NCI-H187 (cell line): ENCODE results near the gene PTMS.

ENCODE experiments used
- DNase-seq, 2 experiments: peaks; one replicate each; lab custom pipeline; 2025; lab: John Stamatoyannopoulos, UW

Gene PTMS

DNA sequence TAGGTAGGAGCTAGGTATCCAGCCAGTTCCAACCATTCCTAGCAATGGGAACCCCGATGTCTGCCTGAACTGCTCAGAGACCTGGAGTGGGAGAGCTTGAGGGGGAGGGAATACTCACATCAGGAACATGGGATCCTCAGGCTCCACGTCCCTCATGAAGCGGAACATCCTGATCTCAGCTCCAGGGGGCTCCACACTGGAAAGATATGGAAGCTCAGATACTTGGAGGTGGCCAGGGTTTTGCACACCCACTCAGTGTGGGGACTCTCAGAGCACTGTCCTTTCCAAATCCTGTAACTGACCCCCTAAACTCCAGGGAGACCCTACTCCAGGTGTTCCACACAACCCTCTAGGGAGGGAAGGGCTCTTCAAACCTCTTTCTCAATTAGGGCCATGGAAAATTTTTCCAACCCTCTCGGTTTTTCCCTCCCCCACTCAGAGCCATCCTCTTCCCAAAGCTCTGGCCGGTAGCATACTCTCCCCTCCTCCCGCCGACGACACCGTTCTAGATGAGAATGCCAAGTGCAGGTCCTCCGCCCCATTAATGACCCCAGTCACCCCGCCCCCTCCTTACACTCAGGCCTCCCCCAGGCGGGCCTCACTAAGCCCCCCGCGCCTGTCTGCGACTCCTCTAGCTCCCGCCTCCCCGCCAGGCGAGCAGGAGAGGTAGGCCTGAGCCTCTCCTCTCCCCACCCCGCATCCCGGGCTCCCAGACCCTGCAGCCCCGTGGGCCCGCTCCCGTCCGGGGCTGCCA lies 13.8 kb upstream of the PTMS start:
- no peak for DNase-seq

DNA sequence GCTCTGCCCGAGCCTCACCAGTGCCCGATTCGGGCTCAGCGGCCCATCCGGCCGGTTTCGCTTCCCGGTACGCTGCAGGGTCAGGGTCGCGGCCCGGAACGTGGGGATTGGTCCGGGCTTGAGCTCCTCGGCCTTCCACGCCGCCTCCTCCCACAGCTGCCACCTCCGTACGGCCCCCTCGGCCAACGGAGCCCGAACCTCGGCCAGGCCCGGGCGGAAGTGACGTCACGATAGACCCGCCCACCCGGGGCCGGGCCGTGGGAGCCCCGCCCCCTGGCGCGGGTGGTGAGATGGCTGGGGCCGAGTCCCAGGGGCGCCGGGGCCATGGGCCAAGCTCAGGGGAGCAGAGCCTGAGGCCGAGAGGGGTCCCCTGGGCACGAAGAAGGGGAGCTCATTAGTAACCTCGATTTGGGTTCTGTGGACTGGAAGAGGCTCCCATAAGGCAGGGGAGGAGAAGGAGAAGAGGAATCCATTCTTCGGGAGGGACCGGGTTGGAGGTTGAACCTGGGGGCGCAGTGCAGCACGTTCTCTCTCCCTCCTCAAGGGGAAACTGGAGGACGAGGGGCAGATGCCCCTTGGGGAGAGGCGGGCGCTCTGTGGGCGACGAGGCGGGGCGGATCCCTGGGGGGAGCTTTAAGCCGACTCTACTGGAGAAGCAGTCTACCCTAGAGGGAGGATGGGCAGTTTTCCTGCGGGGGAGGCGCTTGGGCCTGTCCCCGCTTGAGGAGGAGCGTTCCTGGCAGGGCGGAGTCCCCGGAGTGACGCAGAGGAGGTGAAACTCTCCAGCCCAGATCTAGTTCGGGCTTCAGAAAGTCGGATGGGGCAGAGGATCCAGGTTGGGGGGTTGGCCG lies 13.0 kb upstream of the PTMS start, which contains the start of gene MLF2:
TSS of gene MLF2 (minus strand) at position 221 of the 851 bp plus-strand sequence. CDS start 807 bp downstream, outside the sequence.
- DNase-seq: peak; percentile 90 to 95

DNA sequence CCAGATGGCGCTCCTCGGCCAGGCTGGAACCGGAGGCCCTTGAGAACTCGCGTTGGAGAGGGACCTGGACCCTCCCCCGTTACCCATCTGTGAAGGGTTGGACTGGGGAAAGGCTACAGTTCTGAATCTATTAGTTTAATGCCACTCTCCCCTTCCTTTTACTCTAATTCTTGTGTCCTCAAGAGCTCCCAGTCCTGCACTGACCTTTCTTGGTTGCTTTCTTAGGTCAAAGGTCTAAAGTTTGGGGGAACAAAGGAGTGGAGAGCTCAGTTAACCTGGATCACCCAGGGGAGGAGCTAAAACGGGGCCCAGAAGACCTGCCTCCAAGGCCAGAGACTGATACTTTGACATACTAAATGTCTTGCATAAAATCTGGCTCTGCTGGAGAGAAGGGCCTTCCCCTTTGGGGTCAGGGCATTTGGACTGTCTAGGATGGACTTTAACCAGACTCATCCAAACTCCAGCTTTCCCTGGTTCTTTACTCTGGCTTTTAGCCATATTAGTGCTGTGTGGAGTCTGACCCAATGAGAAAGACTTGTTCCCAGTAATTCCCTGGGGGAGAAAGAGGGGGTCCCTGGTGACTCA lies 12.3 kb upstream of the PTMS start:
- no peak for DNase-seq

DNA sequence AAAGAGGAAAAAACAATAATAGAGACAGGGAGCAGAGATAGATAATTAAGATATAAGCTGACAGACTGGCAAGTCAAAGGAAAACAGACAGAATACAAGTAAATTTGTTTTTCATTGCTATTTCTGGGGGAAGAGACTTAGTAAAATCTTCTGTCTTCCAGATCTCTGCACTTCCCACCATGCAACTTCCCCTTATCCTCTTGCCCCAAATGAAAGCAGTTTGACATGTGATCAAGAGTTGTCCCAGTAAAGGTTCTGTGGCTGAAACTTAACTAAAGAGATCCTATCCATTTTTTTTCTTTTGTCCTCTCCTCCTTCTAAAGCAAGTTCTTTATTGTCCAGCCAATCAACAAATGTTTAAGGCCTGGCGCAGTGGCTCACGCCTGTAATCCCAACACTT lies 11.8 kb upstream of the PTMS start:
- DNase-seq: no peak

DNA sequence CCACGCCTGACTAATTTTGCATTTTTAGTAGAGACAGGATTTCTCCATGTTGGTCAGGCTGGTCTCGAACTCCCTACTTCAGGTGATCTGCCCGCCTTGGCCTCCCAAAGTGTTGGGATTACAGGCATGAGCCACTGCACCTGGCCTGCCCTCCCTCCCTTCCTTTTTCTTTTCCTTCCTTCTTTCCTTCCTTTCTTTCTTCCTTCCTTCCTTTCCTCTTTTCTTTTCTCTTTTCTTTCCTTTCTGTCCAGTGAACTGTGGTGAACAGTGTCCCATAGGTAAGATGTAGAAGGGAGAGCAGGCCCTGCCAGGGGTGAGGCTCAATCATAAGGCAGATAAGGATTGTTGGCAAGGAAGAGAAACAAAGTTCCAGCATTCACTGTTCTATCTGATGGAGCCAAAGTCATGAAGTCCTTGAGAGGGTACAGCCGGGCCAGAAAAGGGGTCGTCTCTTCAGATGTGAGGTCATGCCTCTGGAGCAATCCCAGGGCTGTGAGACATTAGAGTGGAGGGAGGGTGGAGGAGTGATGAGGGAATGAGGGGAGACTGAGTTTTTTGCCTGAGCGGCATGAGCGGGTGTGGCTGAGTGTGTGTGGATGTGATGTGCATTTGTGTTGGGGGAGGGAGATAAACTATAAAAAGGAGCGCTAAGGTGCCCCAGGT lies 9.0 kb upstream of the PTMS start:
- no peak for DNase-seq

DNA sequence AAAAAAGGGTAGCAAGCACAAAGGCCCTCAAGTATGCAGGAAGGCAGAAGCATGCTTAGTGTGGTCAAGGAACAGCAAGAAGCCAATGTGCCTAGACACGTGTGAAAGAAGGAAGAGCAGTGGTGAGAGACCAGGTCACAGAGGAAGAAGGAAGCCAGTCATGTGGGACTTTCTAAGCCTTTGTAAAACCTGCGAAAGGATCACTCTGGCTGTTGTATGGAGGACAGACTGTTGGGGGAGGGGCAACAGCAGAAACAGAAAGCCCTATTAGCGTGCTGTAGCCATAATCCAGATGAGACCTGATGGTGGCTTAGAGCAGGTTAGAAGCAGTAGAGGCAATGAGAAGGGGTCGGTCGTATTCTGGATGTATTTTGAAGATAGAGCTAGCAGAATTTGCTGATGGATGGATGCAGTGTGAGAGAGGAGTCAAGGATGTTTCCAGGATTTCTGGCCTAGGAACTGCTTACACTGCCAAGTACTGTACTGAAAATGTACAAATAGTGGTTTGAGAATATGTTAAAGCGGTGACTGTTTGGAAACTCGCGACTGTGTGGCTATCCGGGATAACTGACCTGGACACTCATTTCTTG lies 7.6 kb upstream of the PTMS start:
- DNase-seq: no peak

DNA sequence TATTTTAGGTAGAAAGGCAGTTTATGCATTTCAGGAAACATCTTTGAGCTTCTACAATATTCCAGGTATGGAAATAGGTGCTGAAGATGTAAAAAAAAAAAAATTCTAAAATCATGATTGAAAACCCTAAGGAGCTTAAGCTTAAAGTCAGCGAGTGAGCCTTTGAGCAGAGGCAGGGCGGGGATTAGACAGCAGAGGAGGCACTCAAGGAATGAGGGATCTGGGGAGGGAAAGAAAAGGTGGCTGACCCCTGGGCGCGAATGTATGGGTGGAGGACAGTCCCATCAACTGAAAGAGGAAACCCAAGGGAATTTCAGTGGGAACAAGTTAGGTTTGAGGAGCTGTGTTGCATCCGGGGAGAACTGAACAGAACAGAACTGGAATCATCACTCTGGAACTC lies 6.4 kb upstream of the PTMS start:
- DNase-seq: no peak

DNA sequence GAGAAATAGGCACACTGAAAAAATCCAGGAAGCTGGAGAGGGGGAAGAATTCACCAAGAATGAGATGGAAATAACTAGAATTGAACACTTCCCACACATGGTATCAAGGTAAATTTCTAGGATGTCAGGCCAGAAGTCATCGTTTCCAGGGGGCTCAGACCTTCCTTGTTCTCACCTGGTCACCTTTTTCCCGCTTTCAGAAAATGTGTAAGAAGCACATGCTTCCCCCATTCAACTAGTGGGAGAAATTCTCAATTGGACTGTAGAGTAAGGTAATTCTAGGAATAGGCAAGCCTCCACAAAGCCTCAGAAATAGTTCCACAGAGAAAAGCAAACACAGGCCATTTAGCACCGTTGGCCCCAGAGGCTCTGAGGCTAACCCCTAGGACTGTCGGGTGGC lies 2.8 kb upstream of the PTMS start:
- no peak for DNase-seq

DNA sequence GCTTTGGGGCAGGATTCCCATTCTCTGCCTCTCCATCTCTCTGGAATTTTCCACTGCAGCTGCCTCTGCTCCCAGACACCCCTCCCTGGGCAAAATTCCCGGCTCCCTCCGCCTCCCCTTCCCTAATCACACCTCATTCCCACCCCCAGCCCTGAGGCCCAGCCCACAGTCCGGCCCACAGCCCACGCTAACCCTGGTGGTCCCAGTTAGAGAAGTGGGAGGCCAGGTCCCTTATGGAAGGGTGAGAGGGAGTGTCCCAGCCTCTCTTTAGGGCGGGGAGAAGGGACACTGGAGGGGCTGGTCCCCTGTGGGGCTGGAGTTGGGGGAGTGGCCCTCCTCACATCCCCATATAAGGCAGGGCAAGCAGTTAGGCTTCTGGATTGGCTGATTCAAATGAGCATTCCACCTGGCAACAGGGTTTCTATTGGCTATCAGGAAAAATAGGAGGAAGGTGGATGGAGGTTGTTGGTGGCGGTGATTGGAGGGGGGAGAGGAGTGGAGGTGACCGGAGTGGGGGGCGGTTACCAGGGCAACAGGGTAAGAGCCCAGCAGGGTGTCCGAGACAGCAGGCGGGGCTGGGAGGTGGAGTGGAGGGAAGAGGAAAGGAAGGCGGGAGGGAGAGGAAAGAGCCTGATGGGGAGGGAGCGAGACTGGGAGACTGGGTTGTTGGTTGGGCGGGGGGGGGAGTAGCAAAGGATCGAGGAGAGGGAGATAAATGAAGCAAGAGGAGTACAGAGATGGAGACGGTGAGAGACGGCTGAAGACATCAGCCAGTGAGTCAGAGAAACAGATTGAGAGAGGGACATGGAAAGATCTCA lies 1.9 kb upstream of the PTMS start:
- DNase-seq: peak; percentile 96 to 97

DNA sequence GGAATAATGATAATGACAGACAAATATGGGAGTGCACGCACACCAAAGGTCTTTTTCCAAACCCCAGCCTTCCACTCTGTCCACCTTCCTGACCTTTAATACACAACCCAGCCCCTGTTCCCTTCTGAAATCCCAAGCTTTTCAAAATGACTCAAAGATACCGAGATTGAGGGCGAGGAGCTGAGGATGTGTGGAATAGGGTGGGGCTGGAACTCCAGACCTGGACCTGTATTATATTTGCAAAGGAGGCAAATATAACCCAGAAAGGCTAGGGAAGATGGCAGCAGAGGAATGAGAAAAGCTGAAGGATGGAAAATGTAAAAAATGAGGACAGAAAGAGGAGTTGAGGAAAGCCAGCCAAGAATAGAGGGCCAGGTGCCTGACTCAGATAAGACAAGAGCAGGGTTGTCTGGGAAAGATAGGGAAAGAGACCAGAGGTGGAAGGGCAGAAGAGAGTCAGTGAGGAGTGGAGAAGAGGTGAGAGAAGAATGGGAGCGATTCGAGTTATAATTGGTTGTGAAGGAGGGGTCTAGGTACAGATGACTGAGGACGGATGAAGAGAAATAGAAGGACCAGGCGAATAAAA lies 1.0 kb upstream of the PTMS start:
- no peak for DNase-seq

DNA sequence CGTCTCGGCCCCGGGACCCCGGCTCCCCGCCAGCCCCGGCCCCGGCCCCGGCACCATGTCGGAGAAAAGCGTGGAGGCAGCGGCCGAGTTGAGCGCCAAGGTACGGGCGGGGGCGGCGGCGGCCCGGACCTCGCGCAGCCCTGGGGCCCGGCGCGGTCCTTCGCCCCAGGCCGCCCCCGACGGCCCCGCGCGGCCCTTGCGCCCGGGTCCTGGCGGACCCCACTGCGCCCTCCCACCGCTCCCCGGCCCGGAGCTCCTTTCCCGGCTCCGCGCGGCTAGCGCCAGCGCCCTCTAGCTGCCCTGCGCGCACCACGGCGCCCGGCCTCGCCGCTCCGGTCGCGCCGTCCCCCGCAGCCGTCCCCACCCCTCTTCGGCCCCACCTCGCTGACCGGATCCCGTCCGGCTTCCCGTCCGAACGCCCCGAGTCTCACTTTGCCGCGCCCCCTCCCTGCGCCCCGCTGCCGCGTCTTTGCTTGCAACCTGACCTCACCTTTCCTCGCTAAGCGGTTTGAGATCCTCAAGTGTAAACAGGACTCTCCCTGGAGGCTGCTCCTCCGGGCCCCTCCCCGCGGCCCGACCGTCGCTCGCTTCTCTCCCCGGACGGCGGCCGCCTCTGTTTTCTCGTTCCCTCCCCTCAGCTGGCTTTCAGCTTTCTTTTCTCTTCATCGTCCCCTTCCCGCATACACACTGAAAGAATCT lies 637 bp downstream of the PTMS start:
- DNase-seq: peak; percentile 34 to 58

DNA sequence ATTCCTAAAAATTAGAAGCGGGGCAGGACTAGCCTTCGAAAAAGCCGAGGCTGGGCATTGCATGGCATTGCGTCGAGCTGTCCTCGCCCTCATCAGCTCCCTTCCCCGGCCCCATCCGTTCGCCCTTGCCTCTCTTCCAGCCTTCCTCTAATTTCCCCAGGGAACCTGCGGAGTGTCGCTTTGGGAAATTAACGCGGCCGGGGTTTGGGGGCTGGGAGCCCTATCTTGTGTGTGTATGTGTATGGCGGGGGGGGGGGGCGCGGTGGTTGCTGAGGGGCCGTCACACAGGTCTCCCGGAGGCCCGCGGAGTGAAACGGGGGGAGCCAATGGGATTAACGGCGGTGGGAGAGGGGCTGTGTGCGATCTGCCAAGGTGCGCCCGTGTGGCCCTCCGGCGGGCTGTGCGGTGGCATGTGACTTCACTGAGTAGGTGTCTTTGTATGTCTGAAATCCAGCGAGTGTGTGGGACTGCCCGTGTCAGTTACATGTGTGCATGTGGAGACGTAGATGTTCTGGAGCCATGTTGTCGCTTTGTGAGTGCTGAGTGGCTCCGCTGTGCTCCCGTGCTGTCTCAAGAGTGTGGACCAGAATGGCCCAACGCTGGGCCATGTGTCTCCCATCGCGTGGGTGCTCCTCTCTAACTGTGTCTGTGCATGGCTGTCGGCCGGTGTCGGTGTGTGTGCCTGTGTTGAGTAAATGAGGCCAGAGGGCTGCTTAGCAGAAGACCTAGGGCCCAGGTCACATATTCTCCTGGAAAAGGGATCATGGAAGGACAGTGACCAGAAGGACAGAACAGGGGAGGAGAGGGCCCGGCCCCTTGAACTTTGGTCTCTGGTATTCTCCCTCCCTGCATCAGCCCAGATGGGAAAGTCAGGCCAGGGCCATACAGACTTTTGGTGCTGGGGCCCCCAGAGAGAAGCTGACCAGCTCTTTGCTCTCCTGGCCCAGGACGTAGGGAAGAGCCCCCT lies 1.5 kb downstream of the PTMS start:
- DNase-seq: peak in 1 of 2 experiments; percentile 12

DNA sequence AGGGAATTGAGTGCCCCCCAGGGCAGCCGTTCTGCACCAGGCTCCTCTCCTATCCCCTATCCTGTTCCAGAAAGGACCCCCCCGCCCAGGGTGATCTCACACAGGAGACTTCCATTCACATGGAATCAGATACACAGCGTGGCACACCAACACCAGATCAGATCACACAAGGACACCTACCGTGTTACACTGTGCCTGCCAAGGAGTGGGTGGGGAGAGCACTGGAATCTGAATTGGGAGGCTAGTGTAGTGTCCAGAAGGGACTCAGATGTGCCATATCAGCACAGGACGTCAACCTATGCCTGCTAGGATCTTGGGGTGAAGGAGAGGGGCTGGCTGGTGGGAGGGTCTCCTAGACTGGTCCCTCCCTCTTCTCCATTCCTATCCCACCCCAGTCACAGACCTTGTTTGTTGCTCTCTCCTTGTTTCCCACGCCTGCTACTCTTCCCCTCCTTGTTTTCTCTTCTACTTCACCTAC lies 2.3 kb downstream of the PTMS start:
- no peak for DNase-seq

DNA sequence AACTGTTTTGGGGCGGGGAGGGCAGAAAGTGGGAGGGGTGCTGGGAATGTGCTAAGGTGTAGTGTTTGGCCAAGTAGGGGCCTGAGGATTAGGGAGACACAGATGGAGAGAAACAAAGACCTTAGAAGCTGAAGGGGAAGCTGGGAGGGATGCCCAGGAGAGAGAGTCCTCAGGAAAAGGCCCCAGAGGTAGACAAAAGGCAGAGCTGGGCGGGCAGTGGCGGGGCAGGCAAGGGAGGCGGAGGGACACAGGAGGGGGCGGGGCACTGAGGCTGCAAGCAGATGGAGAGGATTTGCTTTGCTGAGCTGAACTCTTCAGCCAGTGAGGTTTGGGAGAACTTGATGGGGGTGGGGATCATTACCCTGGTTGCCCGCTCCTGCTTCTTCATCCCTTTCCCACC lies 2.8 kb downstream of the PTMS start:
- DNase-seq: peak in 1 of 2 experiments; percentile 14

DNA sequence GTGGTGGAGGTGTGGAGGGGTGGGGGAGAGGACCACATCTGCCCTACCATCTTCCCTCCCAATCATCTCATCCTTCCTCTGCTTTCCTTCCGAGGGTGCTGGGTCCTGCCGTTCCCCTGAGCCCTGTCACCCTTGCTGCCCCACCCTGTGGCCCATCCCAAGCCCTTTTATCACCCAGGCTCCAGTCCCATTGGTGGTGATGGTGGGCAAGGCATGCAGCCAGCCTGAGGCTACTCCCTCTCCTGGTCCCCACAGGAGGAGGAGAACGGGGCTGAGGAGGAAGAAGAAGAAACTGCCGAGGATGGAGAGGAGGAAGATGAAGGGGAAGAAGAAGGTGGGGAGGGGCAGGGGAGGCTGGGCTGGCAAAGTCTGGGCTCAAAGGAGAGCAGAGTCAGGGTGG lies 3.5 kb downstream of the PTMS start:
- DNase-seq: no peak

DNA sequence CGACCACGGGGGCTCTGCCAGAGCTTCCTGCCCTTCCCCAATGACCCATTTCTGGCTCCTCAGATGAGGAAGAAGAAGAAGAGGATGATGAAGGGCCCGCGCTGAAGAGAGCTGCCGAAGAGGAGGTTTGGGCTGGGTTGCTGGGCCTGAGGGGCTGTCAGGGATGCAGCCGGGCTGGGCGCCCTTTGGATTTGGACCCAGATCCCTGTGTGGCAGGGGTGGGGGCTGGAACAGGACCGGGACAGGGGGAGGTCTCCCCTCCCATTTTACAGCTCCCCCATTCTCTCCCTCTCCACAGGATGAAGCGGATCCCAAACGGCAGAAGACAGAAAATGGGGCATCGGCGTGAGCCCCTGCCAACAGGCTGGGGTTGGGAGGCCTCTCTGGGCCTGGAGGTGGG lies 3.9 kb downstream of the PTMS start:
- no peak for DNase-seq

DNA sequence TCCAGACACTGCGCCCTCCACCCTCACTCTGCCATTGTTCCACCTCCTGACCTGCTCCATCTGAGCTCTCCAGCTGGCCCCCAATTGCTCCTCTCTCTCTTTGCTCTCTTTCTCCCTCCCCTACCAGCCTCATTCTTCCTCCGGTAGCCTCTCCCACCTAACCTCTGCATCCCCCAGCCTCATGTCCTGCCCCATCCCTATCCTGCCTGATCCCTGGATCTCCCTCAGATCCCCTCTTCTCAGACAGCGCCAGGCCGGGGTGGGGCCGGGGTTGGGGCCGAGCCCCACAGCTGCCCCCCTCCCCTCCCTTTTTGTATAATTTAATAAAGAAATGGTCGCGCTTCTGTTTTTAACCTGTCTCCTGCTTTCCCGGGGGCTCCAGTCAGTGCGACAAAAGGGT lies 4.4 kb downstream of the PTMS start:
- DNase-seq: no peak

DNA sequence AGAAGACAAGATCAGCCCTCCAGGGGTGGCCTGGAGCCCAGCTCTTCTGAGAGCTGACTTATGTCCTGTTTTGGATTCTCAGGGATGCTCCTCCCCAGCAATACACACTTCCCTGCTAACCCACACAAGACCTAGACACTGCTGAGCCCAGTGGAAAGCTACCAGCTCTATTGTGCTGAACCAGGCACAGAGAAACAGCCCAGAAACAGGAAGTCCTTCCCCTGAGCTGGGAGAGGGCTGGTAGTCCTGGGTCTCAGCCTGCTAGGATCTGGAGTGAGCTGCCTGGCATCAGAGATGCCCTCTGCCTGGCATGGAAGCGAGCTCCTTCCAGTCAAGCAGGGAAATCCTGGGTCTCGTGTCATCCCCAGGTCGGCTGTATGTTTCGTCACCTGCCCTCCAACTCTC lies 4.9 kb downstream of the PTMS start:
- no peak for DNase-seq
